GM12878 (cell line): ENCODE data around the gene KLHDC10. TPM values are rescaled to one million over a fixed set of nuclear protein-coding genes. Genes with fewer than 3 reads are reported as not detected.

ENCODE experiments used
- ATAC-seq: fragments of 200-7000 bp; cut with Tn5 transposase; 3 replicates; pipeline ENCODE4 v1.9.1; 2020; ENCODE audit warnings: mild to moderate bottlenecking, moderate library complexity
- BruUV-seq: library from RNA; stranded (reverse); fragments of 400-500 nt; replicated peaks from 2 replicates; lab custom pipeline; 2021; lab: Mats Ljungman, UMichigan
- CTCF ChIA-PET: fragments of 300-600 bp; sonication (Branson Sonifier 250); formaldehyde crosslinking; extraction: SDS; loops from one replicate; lab custom pipeline; 2021; ENCODE audit warnings: inconsistent platforms; lab: Yijun Ruan, JAX
- POLR2A ChIA-PET: fragments of 350-600 bp; formaldehyde crosslinking; extraction: SDS; loops from one replicate; lab custom pipeline; 2021; ENCODE audit warnings: inconsistent platforms; lab: Charles Lee
- RAD21 ChIA-PET: fragments of 300-600 bp; sonication (Branson Sonifier 250); formaldehyde crosslinking; loops from one replicate; lab custom pipeline; 2023; ENCODE audit warnings: antibody characterized with exemption; ENCODE audit not compliant: unreplicated experiment; lab: Charles Lee
- SMC1A ChIA-PET: fragments of 300-600 bp; sonication (Branson Sonifier 250); formaldehyde crosslinking; loops from one replicate; lab custom pipeline; 2023; ENCODE audit not compliant: unreplicated experiment, uncharacterized antibody; lab: Charles Lee
- DNase-seq: peaks from one replicate; pipeline ENCODE4 v3.0.0-alpha.2; 2011; ENCODE audit warnings: low read depth, low spot score
- FAIRE-seq: peaks from 3 replicates; lab custom pipeline; 2011; peaks lifted over from hg19 to GRCh38; lab: Jason Lieb, UNC
- H2AFZ ChIP-seq: 2 replicates; pipeline ENCODE4 v1.6.0; 2011; ENCODE audit warnings: low read depth, low read length, control low read depth; ENCODE audit not compliant: control insufficient read depth
- H3K27ac ChIP-seq: 2 replicates; pipeline ENCODE4 v1.5.1; 2011; ENCODE audit warnings: control low read depth; ENCODE audit not compliant: control insufficient read depth, insufficient read depth
- H3K27me3 ChIP-seq, 2 experiments: replicated peaks in 1 of 2; 2 replicates each; pipeline versions ENCODE4 v1.6.0 to v1.6.1; 2011; ENCODE audit warnings: low read length in 1 of 2; ENCODE audit not compliant: control insufficient read depth in 2 of 2, insufficient read depth in 2 of 2
- H3K36me3 ChIP-seq, 2 experiments: 2 replicates each; pipeline ENCODE4 v1.5.1; 2011; ENCODE audit warnings: low read length in 1 of 2; ENCODE audit not compliant: control insufficient read depth in 2 of 2, insufficient read depth in 2 of 2
- H3K4me1 ChIP-seq: 2 replicates; pipeline ENCODE4 v1.6.1; 2011; ENCODE audit warnings: mild to moderate bottlenecking, low read length, moderate library complexity, mixed read lengths; ENCODE audit not compliant: control insufficient read depth, insufficient read depth
- H3K4me2 ChIP-seq: 2 replicates; pipeline ENCODE4 v1.6.0; 2011; ENCODE audit warnings: control low read depth; ENCODE audit not compliant: control insufficient read depth, insufficient read depth
- H3K4me3 ChIP-seq: fragments of 200-600 bp; sonication (generic); 2 replicates; pipeline ENCODE4 v1.5.1; 2016
- H3K79me2 ChIP-seq: 2 replicates; pipeline ENCODE4 v1.6.0; 2011; ENCODE audit warnings: low read length; ENCODE audit not compliant: control insufficient read depth, insufficient read depth
- H3K9ac ChIP-seq: 2 replicates; pipeline ENCODE4 v1.8.0; 2011; ENCODE audit warnings: low read length, control low read depth, mixed read lengths; ENCODE audit not compliant: control insufficient read depth, insufficient read depth
- H3K9me3 ChIP-seq: replicated peaks from 3 replicates; pipeline ENCODE4 v1.5.1; 2011; ENCODE audit warnings: mild to moderate bottlenecking, low read length; ENCODE audit not compliant: control insufficient read depth, insufficient read depth
- H4K20me1 ChIP-seq: 2 replicates; pipeline ENCODE4 v1.6.0; 2011; ENCODE audit not compliant: control insufficient read depth, insufficient read depth
- ATF7 ChIP-seq: fragments of 450-650 bp; IDR thresholded peaks from 2 replicates; pipeline ENCODE4 v1.6.1; 2016; ENCODE audit warnings: low read depth, mild to moderate bottlenecking
- BCL11A ChIP-seq: IDR thresholded peaks from 2 replicates; pipeline ENCODE4 v1.6.1; 2011; ENCODE audit warnings: low read depth, low read length
- HDGF ChIP-seq: fragments of 450-650 bp; IDR thresholded peaks from 2 replicates; pipeline ENCODE4 v1.6.1; 2016; ENCODE audit warnings: antibody characterized with exemption
- LARP7 ChIP-seq: fragments of 450-650 bp; IDR thresholded peaks from 2 replicates; pipeline ENCODE4 v1.6.1; 2017; ENCODE audit warnings: mild to moderate bottlenecking
- MEF2B ChIP-seq: fragments of 450-650 bp; IDR thresholded peaks from 2 replicates; pipeline ENCODE4 v1.6.1; 2018; ENCODE audit warnings: mild to moderate bottlenecking, moderate library complexity; ENCODE audit not compliant: partially characterized antibody, poor library complexity, severe bottlenecking
- MTA2 ChIP-seq: fragments of 450-650 bp; IDR thresholded peaks from 2 replicates; pipeline ENCODE4 v1.6.1; 2016; ENCODE audit warnings: low read depth, mild to moderate bottlenecking, moderate library complexity
- RUNX3 ChIP-seq: IDR thresholded peaks from 2 replicates; pipeline ENCODE4 v1.6.1; 2012; ENCODE audit warnings: low read length, inconsistent platforms
- SUZ12 ChIP-seq: fragments of 200-600 bp; sonication (generic); IDR thresholded peaks from one replicate; pipeline ENCODE4 v1.6.1; 2018; ENCODE audit warnings: antibody characterized with exemption, mild to moderate bottlenecking; ENCODE audit not compliant: unreplicated experiment
- TAF1 ChIP-seq: IDR thresholded peaks from 2 replicates; pipeline ENCODE4 v1.6.1; 2011; ENCODE audit warnings: mild to moderate bottlenecking, low read depth, low read length, borderline replicate concordance
- TCF12 ChIP-seq: IDR thresholded peaks from 2 replicates; pipeline ENCODE4 v1.6.1; 2011; ENCODE audit warnings: low read depth, mild to moderate bottlenecking, low read length
- ZNF687 ChIP-seq: fragments of 450-650 bp; IDR thresholded peaks from 2 replicates; pipeline ENCODE4 v1.6.1; 2017; ENCODE audit warnings: mild to moderate bottlenecking, moderate library complexity
- ZSCAN29 ChIP-seq: fragments of 450-650 bp; IDR thresholded peaks from 2 replicates; pipeline ENCODE4 v1.6.1; 2017; ENCODE audit warnings: mild to moderate bottlenecking, moderate library complexity
- WGBS: methylation state at CpG from one replicate; pipeline ENCODE4 v1.1.6; 2016; ENCODE audit warnings: low lambda C conversion rate; ENCODE audit not compliant: insufficient replicate concordance, insufficient coverage; ENCODE audit errors: missing lambda C conversion rate; 5-methylcytosine and 5-hydroxymethylcytosine counted together
- in situ Hi-C: fragments of 300-500 bp; cut with MboI; formaldehyde crosslinking; loops from 9 replicates; pipeline ENCODE4 v1.14.3; 2018; ENCODE audit warnings: mixed read lengths
- intact Hi-C: fragments of 100-400 bp; cut with micrococcal nuclease; formaldehyde crosslinking; loops from one replicate; pipeline ENCODE4 v1.14.2; 2022; ENCODE audit not compliant: unreplicated experiment
- polyA plus RNA-seq, 11 experiments: library from polyadenylated mRNA; depleted of rRNA in 4 of 11; unstranded in 6 of 11; stranded (reverse) in 5 of 11; fragments of >200 nt; fragmentation: Nextera tagmentation in 4 of 11; fragmentation: Illumina TruSeq in 1 of 11; extraction: Ambion mirVana in 4 of 11; extraction: Trizol in 1 of 11; gene quantifications; 1 replicate in 1 of 11; 2 replicates in 10 of 11; pipeline versions ENCODE4 v1.2.1 to v1.2.3, GENCODE V29; 2011 to 2016; ENCODE audit warnings: inconsistent platforms in 2 of 11, missing spikeins in 2 of 11, low read depth in 1 of 11
- total RNA-seq, 4 experiments: library from RNA; depleted of rRNA in 3 of 4; stranded (reverse); fragments of >200 nt in 3 of 4; fragmentation: Illumina TruSeq in 1 of 4; extraction: Trizol in 1 of 4; gene quantifications; 2 replicates each; pipeline versions ENCODE4 v1.2.1 to v1.2.3, GENCODE V29; 2013 to 2021

Gene KLHDC10
- total and polyA plus RNA-seq, 10 of the 15 experiments (the other 5 are each of a cell fraction or from before 2014, with no cell fraction given): 2.9 to 20.6 (median 9.4) TPM

- DNase-seq (no peak), FAIRE-seq (no peak), ATAC-seq (peak; percentile 49)
- Histone ChIP-seq H3K4me2 (peak overlapping the region; percentile 58), H3K4me3 (no peak overlapping the region), H3K36me3 (no peaks in the 10 kb centered on the region), H3K27ac (peak overlapping the region; percentile 44; the same call in 1 of the 2 replicates), H3K27me3 (no peaks in the 10 kb centered on the region), H3K9me3 (peaks cover 5% of the 10 kb centered on the region), H2AFZ (peak overlapping the region; percentile 62), H3K79me2 (no peaks in the 10 kb centered on the region), H3K9ac (no peak overlapping the region), H4K20me1 (no peaks in the 10 kb centered on the region), H3K4me1 (peaks cover 32% of the 10 kb centered on the region)
- intact Hi-C loops (no loop called here), in situ Hi-C loops (no loop called here)
- TF ChIP-seq SUZ12 (no peak), LARP7 (no peak), RUNX3 (peak; percentile 55), TAF1 (no peak), BCL11A (no peak), TCF12 (peak; percentile 58; the same call in 1 of the 2 replicates), ZSCAN29 (no peak)
- ChIA-PET POLR2A (interaction anchor here (0.7 kb wide), 1 partner anchor 35 kb away, joined by 3 read pairs; no protein-coding TSS in a partner anchor), RAD21 (no interaction called here), CTCF (no interaction called here), SMC1A (interaction anchor here (1.6 kb wide), 1 partner anchor 81 kb away, joined by 3 read pairs; the partner anchor contains the start of gene KLHDC10)
- WGBS: 24% methylated on average over 11 of the region's 11 CpGs
- no TSS peak for BruUV-seq
Observed at GRCh38 chr7:130150587-130150986, 80.3 kb downstream of the KLHDC10 start.

GRCh38 chr7:130151591-130152492 lies 81.5 kb downstream of the KLHDC10 start:
- Histone ChIP-seq H3K9ac (no peak overlapping the region), H3K27ac (no peak overlapping the region), H2AFZ (no peak overlapping the region), H3K79me2 (no peaks in the 10 kb centered on the region), H3K4me2 (no peak overlapping the region), H3K4me1 (peaks cover 32% of the 10 kb centered on the region), H3K9me3 (peaks cover 5% of the 10 kb centered on the region), H3K27me3 (no peaks in the 10 kb centered on the region), H4K20me1 (no peaks in the 10 kb centered on the region), H3K36me3 (no peaks in the 10 kb centered on the region), H3K4me3 (no peak overlapping the region)
- DNase-seq: no peak
- no TSS peak for BruUV-seq
- in situ Hi-C loops: no loop called here
- RAD21 ChIA-PET: no interaction called here
- POLR2A ChIA-PET: no interaction called here
- SMC1A ChIA-PET: no interaction called here
- CTCF ChIA-PET: no interaction called here
- peak; percentile 87 for FAIRE-seq
- intact Hi-C loops: no loop called here
- WGBS: 65% methylated on average over 5 of the region's 5 CpGs
- no peak for ATAC-seq
- TF ChIP-seq MTA2 (peak; percentile 69), ATF7 (peak; percentile 87), HDGF (peak; percentile 15; the same call in 1 of the 2 replicates), ZNF687 (no peak), MEF2B (peak; percentile 46)
